Measurements from ENCODE around the gene FEV. TPM values are rescaled to one million over a fixed set of nuclear protein-coding genes. Genes with fewer than 3 reads are reported as not detected.

FEV gene
- total and polyA plus RNA-seq, 2 donors (not counting 3 experiments of a cell fraction or from before 2014, with no cell fraction given): not detected

GRCh38 chr2:218988164-218988563, 3.2 kb upstream of the FEV start:
- CTCF ChIA-PET: interaction anchor here (1.2 to 1.4 kb wide), 2 partner anchors 8 to 42 kb away, joined by 5 to 8 read pairs; no protein-coding TSS in a partner anchor
- BruUV-seq (replicated peaks): no TSS peak
- Histone ChIP-seq H3K4me2 (ENCODE audit: insufficient read depth, low read length) (no peak overlapping the region), H4K20me1 (replicated peaks; ENCODE audit: control insufficient read depth, extremely low read depth, insufficient read depth, low read length) (no peaks in the 10 kb centered on the region), H2AFZ (ENCODE audit: low read depth, low read length) (no peak overlapping the region), H3K79me2 (ENCODE audit: control insufficient read depth, insufficient read depth, low read length) (no peaks in the 10 kb centered on the region), H3K9me1 (replicated peaks; ENCODE audit: control insufficient read depth, extremely low read depth, insufficient read depth, low read length) (no peaks in the 10 kb centered on the region), H3K27ac (ENCODE audit: insufficient read depth, low read depth, low read length) (no peak overlapping the region), H3K27me3 (ENCODE audit: control insufficient read depth in 2 of 2, insufficient read depth in 2 of 2, low read length in 2 of 2) (peaks cover 81 to 95% of the 10 kb centered on the region in 2 experiments), H3K4me1 (ENCODE audit: control insufficient read depth, extremely low read depth, insufficient read depth, low read length) (peaks cover 16% of the 10 kb centered on the region), H3K9ac (replicated peaks; ENCODE audit: extremely low read depth, insufficient read depth, low read length) (no peak overlapping the region), H3K4me3 (replicated peaks in 1 of 3; ENCODE audit: insufficient read depth in 1 of 3, low read depth in 1 of 3, low read length in 3 of 3) (no peak overlapping the region), H3K36me3 (ENCODE audit: control insufficient read depth in 2 of 2, extremely low read depth in 1 of 2, insufficient read depth in 2 of 2, low read length in 2 of 2) (no peaks in the 10 kb centered on the region), H3K9me3 (replicated peaks; ENCODE audit: control insufficient read depth, insufficient read depth, low read length) (no peaks in the 10 kb centered on the region)
- TF ChIP-seq POLR2AphosphoS5 (IDR thresholded peaks at IDR 0.05; ENCODE audit: insufficient read depth, low read depth, low read length) (no peak), CTCF (IDR thresholded peaks at IDR 0.05; ENCODE audit: extremely low read depth in 1 of 2, insufficient read depth in 1 of 2, low read depth in 1 of 2, low read length in 2 of 2) (no peak), POLR2A (IDR thresholded peaks at IDR 0.05; ENCODE audit: low read depth, low read length) (no peak), EZH2 (IDR thresholded peaks at IDR 0.05; ENCODE audit: borderline replicate concordance, low read depth, low read length, severe bottlenecking) (no peak), MYC (IDR thresholded peaks at IDR 0.05; ENCODE audit: low read depth, low read length) (no peak), FOS (IDR thresholded peaks at IDR 0.05; ENCODE audit: borderline replicate concordance, insufficient read depth, low read length) (no peak), MAX (IDR thresholded peaks at IDR 0.05; ENCODE audit: insufficient read depth, insufficient read length) (no peak), GATA2 (IDR thresholded peaks at IDR 0.05; ENCODE audit: insufficient read depth, insufficient read length, low read depth, low read length) (no peak), JUN (IDR thresholded peaks at IDR 0.05; ENCODE audit: borderline replicate concordance, insufficient read depth, insufficient read length, low read depth) (no peak)
- intact Hi-C loops (cut with micrococcal nuclease) (no loop called here), dilution Hi-C loops (cut with MboI; ENCODE audit: extremely low pct_ligation_motif_present, low sequenced_read_pairs) (no loop called here)
- POLR2A ChIA-PET: no interaction called here
- no peak for FAIRE-seq
- DNase-seq (ENCODE audit: low read depth, low spot score): no peak
